ENCODE results near the gene PCBP1. TPM values are rescaled to one million over a fixed set of nuclear protein-coding genes. Genes with fewer than 3 reads are reported as not detected.

Gene PCBP1
- total RNA-seq, 2 experiments from 2014 or later, result 58.2 to 423 TPM

DNA sequence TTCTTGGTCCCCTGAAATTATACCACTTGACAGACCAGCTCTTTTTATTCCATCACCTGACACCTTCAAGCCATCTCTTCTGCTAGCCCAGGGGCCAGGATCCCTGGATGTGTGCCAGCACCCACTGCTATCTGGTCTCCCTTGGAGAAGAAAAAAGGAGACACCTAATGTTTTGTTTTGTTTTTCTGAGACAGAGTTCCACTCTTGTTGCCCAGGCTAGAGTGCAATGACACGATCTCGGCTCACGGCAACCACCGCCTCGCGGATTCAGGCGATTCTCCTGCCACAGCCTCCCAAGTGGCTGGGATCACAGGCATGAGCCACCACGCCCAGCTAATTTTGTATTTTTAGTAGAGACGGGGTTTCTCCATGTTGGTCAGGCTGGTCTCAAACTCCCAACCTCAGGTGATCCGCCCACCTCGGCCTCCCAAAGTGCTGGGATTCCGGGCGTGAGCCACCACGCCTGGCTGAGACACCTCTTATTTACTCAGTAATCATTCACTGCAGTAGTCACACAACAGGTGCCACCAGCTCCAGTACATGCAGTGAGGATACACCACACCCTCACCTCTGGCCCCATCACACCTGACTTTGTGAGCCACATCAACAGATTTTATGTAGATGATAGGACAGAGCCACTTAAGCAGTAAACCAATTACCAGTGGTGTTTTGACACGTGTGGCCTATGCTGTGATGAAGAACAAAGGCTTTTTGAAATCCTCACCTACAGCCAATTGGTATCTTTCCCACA lies 42.8 kb upstream of the PCBP1 start:
- Histone ChIP-seq H3K79me2 (ENCODE audit: insufficient read depth, low read depth, low read length) (no peaks in the 10 kb centered on the region), H3K36me3 (ENCODE audit: insufficient read depth, low read length) (peaks cover 30% of the 10 kb centered on the region), H3K9me3 (ENCODE audit: low read length) (no peaks in the 10 kb centered on the region), H3K4me1 (ENCODE audit: insufficient read depth, low read length, poor library complexity, severe bottlenecking) (peaks cover 3% of the 10 kb centered on the region), H3K9me2 (ENCODE audit: insufficient read depth, low read length) (no peaks in the 10 kb centered on the region), H3K4me3 (ENCODE audit: low read depth, low read length, poor library complexity, severe bottlenecking) (no peak overlapping the region), H3K27ac (ENCODE audit: low read depth, low read length, poor library complexity, severe bottlenecking) (no peak overlapping the region), H3K4me2 (ENCODE audit: low read length) (no peak overlapping the region), H2AFZ (ENCODE audit: low read length) (no peak overlapping the region), H4K20me1 (ENCODE audit: insufficient read depth, low read length) (no peaks in the 10 kb centered on the region)
- DNase-seq (ENCODE audit: low spot score), result no peak
- intact Hi-C loops (cut with micrococcal nuclease; ENCODE audit: unreplicated experiment), result no loop called here
- ChIA-PET POLR2A (interaction anchor here (0.7 kb wide), 1 partner anchor 122 kb away, joined by 3 read pairs; no protein-coding TSS in a partner anchor), CTCF (ENCODE audit: unreplicated experiment) (no interaction called here)
- TF ChIP-seq, protein P1, sequence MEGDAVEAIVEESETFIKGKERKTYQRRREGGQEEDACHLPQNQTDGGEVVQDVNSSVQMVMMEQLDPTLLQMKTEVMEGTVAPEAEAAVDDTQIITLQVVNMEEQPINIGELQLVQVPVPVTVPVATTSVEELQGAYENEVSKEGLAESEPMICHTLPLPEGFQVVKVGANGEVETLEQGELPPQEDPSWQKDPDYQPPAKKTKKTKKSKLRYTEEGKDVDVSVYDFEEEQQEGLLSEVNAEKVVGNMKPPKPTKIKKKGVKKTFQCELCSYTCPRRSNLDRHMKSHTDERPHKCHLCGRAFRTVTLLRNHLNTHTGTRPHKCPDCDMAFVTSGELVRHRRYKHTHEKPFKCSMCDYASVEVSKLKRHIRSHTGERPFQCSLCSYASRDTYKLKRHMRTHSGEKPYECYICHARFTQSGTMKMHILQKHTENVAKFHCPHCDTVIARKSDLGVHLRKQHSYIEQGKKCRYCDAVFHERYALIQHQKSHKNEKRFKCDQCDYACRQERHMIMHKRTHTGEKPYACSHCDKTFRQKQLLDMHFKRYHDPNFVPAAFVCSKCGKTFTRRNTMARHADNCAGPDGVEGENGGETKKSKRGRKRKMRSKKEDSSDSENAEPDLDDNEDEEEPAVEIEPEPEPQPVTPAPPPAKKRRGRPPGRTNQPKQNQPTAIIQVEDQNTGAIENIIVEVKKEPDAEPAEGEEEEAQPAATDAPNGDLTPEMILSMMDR (conservative IDR thresholded peaks at IDR 0.05; ENCODE audit: low read length), result no peak
- TF ChIP-seq EZH2phosphoT487 (IDR thresholded peaks at IDR 0.05; ENCODE audit: borderline replicate concordance, low read depth, low read length), result no peak
- no TSS peak for BruUV-seq (replicated peaks)

DNA sequence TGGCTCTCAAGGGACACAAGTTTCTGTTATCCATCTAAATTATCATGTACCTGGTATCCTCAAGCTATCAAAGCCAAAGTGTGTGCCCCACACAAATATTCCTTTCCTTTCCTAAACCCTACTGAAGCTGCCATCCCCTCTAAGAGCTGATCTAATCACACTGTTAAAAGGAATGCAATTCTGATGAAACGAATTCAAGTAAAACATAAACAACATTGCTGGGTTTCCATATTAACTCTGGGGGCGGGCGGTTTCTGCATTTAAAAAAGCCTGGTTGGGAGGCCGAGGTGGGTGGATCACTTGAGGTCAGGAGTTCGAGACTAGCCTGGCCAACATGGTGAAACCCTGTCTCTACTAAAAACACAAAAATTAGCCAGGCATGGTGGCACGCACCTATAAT lies 41.9 kb upstream of the PCBP1 start:
- Histone ChIP-seq H3K27ac (ENCODE audit: low read depth, low read length, poor library complexity, severe bottlenecking) (no peak overlapping the region), H3K4me3 (ENCODE audit: low read depth, low read length, poor library complexity, severe bottlenecking) (no peak overlapping the region), H3K9me2 (ENCODE audit: insufficient read depth, low read length) (no peaks in the 10 kb centered on the region), H3K4me1 (ENCODE audit: insufficient read depth, low read length, poor library complexity, severe bottlenecking) (peaks cover 3% of the 10 kb centered on the region), H3K4me2 (ENCODE audit: low read length) (no peak overlapping the region), H3K79me2 (ENCODE audit: insufficient read depth, low read depth, low read length) (no peaks in the 10 kb centered on the region), H3K36me3 (ENCODE audit: insufficient read depth, low read length) (peaks cover 40% of the 10 kb centered on the region), H2AFZ (ENCODE audit: low read length) (no peak overlapping the region), H3K9me3 (ENCODE audit: low read length) (no peaks in the 10 kb centered on the region), H4K20me1 (ENCODE audit: insufficient read depth, low read length) (no peaks in the 10 kb centered on the region)
- no TSS peak for BruUV-seq (replicated peaks)
- POLR2A ChIA-PET, result interaction anchor here (0.6 to 0.7 kb wide), 2 partner anchors 21 to 123 kb away, joined by 3 to 5 read pairs; no protein-coding TSS in a partner anchor
- DNase-seq (ENCODE audit: low spot score), result no peak
- intact Hi-C loops (cut with micrococcal nuclease; ENCODE audit: unreplicated experiment), result no loop called here
- CTCF ChIA-PET (ENCODE audit: unreplicated experiment), result interaction anchor here (0.5 kb wide), 1 partner anchor 212 kb away, joined by 3 read pairs; no protein-coding TSS in a partner anchor
- no peak for TF ChIP-seq EZH2phosphoT487 (IDR thresholded peaks at IDR 0.05; ENCODE audit: borderline replicate concordance, low read depth, low read length)
- TF ChIP-seq, protein P1 (conservative IDR thresholded peaks at IDR 0.05; ENCODE audit: low read length), result no peak

DNA sequence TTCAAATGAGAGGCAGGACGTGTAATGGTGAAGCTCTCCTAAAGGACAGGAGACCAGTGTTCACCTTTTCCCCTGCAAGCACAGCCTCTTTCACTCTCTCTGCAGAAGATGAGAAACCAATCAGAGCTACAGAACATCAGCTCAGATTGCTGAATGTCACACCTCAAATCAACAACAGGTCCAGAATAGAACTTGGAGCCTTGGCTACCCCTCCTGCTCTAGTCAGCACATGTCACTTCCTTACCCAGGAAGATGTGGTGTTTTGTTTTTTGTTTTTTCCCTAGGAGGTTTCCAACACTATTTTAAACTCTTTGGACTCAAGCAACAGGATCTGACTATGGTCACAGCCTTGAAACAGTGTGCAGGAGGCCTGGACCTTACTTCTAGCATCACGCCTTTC lies 41.3 kb upstream of the PCBP1 start:
- Histone ChIP-seq H3K4me1 (ENCODE audit: insufficient read depth, low read length, poor library complexity, severe bottlenecking) (peaks cover 3% of the 10 kb centered on the region), H3K79me2 (ENCODE audit: insufficient read depth, low read depth, low read length) (no peaks in the 10 kb centered on the region), H3K4me2 (ENCODE audit: low read length) (no peak overlapping the region), H3K9me2 (ENCODE audit: insufficient read depth, low read length) (no peaks in the 10 kb centered on the region), H2AFZ (ENCODE audit: low read length) (no peak overlapping the region), H3K36me3 (ENCODE audit: insufficient read depth, low read length) (peaks cover 45% of the 10 kb centered on the region), H3K9me3 (ENCODE audit: low read length) (no peaks in the 10 kb centered on the region), H4K20me1 (ENCODE audit: insufficient read depth, low read length) (no peaks in the 10 kb centered on the region), H3K4me3 (ENCODE audit: low read depth, low read length, poor library complexity, severe bottlenecking) (no peak overlapping the region), H3K27ac (ENCODE audit: low read depth, low read length, poor library complexity, severe bottlenecking) (no peak overlapping the region)
- POLR2A ChIA-PET, result interaction anchor here (0.6 kb wide), 1 partner anchor 22 kb away, joined by 5 read pairs; no protein-coding TSS in a partner anchor
- TF ChIP-seq, protein P1 (conservative IDR thresholded peaks at IDR 0.05; ENCODE audit: low read length), result no peak
- no peak for TF ChIP-seq EZH2phosphoT487 (IDR thresholded peaks at IDR 0.05; ENCODE audit: borderline replicate concordance, low read depth, low read length)
- CTCF ChIA-PET (ENCODE audit: unreplicated experiment), result no interaction called here
- no TSS peak for BruUV-seq (replicated peaks)
- intact Hi-C loops (cut with micrococcal nuclease; ENCODE audit: unreplicated experiment), result no loop called here
- no peak for DNase-seq (ENCODE audit: low spot score)

Measured in OCI-LY7 (cell line).